SW 1271 (cell line): ENCODE measurements around the gene CDK9.

Source experiments
- DNase-seq, 2 experiments: peaks; one replicate each; lab custom pipeline; 2025; lab: John Stamatoyannopoulos, UW

CDK9 gene

DNA sequence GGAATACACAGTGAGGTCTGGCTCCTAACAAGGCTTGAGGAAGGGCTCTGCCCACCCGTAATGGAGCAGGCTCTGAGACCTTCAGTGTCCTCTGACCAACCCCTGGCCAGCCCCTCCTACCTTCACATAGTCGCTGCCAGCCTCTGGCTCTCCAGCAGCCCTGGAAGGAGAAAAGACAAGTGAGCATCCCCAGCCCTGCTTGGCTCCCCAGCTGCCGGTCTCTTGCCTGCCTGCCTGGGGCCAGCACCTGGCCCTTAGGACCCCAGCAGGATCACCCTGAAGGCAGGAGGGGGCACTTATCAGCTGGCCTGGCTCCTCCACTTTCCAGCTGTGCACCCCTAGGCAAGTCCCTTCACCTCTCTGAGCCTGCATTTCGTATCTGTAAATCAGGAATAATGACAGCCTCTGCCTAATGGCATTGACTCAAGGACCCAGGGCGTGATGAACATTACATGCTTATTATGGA lies 24.3 kb upstream of the CDK9 start:
- DNase-seq, result no peak

DNA sequence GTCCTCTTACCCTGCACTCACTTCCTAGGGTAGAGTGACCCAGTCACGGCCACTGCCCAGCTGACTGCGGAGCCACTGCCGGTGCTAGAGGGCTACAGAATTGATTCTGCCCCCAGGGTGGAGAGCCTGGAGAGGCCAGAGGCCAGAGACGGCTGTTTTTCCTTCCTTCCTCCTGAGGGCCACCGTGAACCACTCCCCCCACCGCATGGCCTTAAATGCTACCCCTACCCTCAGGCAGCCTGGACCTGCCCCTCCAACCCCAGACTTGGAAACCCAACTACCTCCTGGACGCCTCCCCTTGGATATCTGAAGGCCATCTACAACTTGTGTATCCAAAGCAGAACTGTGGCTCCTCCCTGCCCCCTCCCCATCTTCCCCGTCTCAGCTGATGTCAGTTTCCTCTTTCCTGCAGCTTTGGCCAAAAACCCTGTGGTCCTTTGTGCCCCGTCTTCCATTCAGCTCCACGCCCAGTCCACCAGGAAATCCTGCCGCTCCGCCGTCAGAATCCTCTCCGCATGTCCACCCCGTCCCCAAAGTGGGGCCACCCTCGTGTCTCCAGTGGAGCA lies 23.6 kb upstream of the CDK9 start:
- DNase-seq, result no peak

DNA sequence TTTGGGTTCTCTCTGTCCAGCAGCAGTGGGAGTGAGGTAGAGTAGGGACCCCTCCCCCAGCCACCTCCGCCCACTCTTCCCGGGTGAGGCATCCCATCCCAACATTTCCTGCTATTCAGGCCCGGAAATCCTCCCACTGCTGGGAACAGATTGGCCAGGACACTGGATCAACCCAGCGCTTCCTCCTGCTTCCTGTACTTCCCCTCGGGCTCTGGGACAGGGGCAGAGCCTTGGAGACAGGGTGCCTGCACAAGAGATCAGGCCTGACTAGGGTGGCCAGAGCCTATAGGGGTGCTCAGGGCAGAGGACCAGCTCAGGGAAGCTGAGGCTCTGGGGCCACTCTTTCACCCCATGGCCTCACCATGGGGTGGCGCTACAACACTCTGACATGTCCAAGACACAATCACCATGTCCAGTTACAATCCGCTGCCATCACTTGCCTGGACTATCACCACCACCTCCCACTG lies 21.9 kb upstream of the CDK9 start:
- peak in 1 of 2 experiments; percentile 26 for DNase-seq

DNA sequence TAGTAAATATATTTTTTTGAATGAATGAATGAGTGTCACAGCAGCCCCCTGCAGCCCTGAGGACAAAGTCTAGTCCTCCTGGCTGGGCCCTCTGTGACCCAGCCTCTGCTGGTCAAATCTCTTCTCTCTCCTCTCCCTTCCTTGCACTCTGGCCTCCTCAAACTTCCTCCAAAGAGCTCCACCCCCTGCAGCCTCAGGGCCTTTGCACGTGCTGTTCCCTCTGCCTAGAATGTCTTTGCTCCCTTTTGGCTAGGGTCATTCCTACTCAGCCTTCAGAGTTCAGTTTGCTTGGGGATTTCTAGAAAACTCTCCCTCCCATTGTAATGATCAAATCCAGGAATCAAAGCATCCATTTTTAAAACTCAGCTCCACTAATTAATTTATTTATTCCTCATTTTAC lies 20.4 kb upstream of the CDK9 start:
- no peak for DNase-seq

DNA sequence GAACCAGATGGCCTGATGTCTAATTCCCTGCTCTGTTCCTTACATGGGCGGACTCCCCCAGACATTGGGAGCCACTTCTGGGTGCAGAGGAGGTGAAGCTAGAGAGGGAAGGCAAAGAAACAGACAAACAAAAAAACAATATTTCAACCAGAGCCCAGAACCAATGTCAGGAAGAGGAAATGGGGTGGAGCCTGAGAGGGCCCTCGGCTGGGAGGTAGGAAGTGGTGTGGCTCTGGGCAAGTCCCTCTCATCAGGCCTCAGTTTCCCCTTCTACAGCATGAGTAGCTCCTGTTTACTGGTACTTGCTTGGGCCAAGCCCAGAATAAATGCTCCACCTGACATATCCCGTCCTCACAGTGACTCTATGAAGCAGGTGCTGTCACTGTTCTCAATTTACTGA lies 18.4 kb upstream of the CDK9 start:
- no peak for DNase-seq

DNA sequence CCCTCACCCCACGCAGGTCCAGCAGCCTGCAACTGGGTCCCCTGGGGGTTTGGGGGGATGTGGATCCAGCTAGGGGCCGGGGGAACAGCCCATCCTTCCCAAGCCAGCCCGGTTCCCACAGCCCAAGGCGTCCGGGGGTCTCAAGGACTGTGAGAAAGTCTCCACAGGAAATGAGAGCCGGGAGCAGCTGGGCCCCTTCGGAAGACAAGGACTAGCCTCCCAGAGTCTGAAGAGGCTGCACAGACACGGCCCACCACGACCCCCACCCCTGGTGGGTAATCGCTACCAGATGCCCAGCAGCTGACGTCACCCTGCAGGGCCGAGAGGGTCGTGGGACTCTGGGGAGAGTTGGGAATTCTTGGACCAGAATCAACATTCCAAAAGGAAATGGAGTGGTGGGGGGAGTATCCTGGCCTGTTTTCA lies 17.9 kb upstream of the CDK9 start:
- no peak for DNase-seq

DNA sequence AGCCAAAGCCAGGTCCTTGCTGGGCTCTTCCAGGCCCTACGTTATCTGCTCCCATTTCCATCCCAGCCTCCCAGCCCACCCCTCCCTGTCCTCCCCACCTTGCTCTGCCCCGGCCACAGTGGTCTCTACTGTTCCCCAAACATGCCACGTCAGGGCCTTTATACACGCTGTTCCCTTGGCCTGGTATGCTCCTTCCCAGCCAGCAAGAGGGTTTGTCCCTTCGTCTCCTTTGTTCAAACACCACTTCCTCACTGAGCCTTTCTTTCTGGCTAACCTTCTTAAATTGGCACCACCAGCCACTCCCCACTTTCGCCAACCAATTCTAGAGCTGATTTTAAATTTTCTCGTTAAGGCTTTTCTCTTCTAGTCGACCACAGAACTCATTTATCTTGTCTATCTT lies 17.1 kb upstream of the CDK9 start:
- no peak for DNase-seq

DNA sequence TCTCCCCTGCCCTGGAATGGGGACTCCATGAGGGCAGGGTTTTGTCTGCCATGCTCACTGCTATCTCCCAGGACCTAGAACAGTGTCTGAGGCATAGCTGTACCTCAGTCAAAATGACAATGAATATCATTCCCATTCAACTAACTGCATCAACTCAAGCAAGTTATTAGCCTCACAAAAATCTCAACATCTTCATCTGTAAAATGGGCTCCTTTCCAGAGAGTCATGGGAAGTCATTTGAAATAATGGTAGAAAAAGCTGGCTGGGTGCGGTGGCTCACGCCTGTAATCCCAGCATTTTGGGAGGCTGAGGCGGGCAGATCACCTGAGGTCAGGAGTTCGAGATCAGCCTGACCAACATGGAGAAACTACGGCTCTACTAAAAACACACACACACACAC lies 16.7 kb upstream of the CDK9 start:
- no peak for DNase-seq

DNA sequence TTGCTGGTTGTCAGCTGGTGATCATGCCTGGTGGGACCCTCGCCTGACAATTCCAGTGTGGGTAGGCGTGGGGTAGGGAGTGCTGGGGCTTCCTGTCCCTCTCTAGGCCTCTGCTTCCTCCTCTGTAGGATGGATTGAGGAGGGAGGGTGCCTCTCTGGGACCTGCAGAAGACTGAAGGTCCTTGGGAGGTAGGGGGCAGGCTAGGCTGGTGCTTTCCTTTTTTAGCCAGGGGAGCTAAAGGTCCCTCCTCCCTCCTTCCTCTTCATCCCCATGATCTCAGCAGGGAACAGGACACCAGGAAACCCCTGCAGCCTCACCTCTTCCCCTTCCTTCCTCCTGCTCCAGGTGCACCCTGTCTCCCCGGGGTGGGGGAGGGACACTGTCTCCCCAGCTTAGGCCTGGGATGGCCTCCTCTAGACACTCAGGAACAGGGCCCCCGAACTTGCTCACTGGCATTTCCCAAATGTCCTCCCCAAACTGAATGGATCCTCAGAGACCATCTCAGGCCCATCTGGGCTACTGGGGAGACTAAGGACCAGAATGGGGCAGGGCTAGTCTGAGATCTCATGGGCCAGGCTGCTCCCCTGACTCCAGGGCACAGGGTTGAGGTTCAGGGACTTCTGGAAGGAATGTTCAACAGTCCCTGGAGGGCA lies 15.8 kb upstream of the CDK9 start:
- DNase-seq, result no peak

DNA sequence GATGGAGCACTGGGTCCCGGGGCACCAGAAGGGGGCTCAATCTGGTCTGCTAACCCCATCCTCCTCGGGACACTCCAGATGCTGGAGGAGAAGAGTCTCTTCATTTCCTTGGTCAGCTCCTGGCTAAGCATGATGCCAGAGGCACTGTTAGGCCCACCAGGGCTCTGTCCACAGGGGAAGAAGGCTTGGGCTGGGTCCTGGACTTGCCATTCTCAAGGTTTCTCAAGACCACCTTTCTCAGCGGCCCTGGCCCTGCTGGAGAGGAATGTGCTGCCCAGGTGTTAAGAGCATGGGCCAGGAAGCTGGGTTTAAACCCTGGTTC lies 15.3 kb upstream of the CDK9 start:
- no peak for DNase-seq

DNA sequence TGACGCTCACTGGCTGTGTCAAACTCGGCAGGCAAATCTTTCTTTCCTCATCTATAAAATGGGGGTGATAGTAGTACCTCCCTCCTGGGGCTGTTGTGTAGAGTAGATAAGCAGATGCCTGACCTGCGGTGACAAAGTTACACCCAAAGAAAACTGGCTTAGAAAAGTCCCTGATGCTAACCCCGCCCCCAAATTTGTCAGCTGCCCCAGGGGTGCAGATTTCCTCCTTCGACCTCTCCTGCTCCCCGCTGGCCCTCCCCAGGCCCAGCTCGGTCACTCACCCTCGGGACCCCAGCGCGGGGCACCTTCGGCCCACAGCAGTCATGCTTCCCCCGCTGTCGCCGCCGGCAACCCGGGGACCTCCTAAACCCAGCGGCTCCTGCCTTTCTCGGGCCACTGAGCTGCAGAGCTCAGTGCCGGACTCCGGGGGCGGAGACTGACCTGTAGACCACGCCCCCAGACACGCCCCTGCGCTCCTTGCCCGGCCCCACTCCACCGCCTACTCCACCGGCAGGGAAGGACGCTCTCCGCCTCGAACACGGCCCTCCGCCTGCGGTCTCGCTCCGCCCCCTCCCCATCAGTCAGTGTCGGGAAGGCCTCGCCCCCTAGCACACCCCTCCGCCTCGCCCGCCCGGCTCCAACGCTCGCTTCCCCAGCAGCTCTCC lies 14.8 kb upstream of the CDK9 start:
- peak; percentile 91 to 97 for DNase-seq

DNA sequence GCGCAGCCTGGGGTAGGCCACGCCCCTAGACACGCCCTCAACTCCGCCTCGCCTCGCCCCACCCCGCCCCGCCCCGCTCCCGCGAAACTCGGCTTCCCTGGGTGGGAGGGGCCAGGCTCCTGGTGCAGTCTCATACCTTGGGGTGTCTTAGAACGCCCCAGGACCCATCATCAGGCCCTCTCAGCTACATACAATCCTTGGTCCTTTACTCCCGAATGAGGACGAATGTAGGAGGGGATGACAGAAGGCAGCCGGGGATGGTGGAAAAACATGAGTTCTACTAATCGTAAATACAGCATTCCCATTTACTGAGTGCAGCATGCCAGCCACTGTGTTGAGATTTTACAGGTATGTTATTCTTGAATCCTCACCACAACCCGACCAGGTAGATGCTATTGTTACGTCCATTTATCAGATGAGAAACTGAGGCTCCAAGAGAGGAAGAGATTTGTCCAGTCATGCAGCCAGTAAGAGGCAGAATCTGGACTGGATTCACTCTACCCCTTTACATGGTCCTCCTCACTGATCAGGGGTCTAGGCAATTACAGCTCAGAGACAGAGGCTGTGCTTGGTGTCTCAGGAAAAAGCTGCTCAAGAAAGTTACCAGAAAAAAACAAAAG lies 14.2 kb upstream of the CDK9 start:
- no peak for DNase-seq

DNA sequence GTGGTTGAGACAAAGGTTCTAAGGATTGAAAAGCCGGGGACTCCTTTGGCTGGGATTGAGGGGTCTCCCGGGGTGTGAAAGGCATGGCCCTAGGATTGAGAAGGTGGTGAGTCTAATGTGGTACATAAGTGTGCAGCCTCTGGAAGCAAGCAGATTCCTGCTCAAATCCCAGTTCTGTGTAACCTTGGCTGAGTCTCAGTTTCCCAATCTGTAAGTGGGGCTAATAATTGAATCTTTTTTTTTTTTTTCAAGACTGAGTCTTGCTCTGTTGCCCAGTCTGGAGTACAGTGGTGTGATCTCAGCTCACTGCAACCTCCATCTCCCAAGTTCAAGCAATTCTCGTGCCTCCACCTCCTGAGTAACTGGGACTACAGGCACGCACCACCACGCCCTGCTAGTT lies 13.2 kb upstream of the CDK9 start:
- DNase-seq, result no peak

DNA sequence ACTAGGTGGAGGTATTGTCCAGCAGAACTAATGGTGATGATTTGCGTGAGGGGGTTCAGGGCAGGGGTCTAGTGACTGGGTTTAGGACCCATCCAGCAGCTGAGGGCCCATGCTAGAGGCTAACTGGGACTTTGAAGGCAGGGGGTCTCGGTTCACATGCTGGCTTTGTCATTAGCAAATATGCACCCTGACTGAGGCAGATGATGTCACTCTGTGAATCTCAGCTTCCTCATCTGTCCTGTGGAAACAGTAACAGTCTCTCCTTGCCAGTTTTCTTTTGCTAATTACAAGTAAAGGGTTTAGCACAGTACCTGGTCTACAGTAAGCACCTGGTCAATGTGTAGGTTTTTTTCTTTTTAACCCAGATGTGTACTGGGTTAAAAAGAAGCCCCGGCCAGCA lies 12.6 kb upstream of the CDK9 start:
- no peak for DNase-seq

DNA sequence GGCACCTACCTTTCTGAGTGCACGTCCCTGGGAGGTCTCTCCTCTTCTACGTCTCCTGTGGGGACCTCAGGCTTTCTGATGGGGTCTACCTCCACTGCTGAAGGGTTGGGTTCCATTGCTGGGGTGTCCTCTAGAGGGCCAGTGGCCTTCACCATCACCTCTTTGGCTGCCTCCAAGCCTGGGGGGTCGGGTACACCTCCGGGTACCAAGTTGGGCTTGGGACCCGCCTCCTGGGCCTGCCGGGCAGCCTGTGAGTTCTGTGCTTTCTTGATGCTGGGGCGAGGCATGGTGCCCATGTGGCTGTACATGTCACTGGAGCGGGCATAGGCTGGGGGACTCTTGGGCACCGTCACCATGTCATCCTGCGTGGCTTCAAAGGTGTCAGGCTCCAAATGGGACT lies 11.9 kb upstream of the CDK9 start:
- DNase-seq, result no peak

DNA sequence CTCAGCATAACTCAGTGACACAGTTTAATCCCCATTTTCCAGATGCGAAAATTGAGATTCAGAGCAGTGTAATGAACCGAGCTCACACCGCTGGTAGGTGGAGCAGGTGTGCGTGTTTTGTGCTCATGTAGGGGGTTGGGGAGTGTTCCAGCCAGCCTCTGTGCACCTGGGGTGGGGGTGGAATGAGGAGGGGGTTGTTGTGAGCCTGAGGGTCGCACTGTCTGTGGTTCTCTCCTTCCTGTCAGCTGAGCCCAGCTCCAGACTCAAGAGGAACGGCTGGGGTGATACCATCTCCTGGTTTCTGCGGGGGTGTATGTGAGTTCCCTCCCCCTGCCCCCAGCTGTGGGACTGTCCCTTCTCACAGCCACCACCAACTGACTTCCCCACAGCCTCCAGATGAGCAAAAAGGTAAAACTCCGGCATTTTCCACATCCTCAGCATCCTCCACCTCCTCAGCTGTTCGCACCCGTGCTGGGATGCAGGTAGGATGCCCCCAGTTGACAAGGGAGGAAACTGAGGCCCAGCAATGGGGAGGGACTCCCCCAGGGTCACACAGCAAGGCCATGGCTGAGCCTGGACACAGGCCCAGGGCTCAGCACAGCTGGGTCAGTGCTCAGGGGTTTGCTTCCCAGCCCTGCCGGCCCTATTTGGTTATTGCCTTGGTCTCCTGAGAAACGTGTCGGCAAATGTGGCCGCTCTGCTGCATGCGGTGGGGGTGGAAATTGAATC lies 9.5 kb upstream of the CDK9 start:
- DNase-seq, result no peak

DNA sequence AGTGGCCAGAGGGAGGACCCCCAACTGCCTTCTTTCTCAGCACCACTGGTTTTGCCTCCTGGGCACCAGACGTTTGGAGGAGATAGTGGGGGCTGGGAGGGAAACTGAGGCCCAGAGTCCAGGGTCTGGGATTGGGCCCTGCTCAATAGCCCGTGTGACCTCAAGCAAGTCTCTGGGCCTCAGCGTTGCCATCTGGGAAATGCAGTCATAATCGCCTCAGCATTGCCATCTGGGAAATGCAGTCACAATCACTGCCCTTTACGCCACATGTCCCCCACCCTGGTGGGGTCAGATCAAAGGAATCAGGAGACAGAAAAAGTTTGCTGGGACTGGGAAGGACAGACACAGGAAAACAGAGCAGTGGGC lies 8.9 kb upstream of the CDK9 start:
- DNase-seq, result no peak

DNA sequence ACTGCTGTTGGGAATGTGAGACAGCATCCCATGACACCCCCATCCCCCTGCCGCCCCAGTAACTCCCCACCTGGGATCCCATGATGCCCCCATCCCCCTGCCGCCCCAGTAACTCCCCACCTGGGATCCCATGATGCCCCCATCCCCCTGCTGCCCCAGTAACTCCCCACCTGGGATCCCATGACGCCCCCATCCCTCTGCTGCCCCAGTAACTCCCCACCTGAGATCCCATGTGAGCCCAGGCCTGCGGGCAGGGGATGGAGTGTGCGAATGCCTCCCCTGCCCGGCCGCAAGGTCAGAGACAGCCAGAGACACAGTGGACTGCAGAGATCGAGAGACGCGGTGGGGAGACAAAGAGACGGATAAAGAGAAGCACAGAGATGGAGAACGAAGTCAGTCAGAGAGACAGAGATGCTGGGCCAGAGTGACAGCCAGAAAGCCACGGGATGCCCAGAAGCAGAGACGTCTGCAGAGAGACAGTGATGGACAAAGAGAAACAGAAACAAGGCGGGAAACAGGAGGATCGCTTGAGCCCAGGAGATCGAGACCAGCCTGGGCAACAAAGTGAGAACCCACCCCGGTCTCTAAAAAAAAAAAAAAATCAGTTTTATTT lies 8.4 kb upstream of the CDK9 start:
- no peak for DNase-seq

DNA sequence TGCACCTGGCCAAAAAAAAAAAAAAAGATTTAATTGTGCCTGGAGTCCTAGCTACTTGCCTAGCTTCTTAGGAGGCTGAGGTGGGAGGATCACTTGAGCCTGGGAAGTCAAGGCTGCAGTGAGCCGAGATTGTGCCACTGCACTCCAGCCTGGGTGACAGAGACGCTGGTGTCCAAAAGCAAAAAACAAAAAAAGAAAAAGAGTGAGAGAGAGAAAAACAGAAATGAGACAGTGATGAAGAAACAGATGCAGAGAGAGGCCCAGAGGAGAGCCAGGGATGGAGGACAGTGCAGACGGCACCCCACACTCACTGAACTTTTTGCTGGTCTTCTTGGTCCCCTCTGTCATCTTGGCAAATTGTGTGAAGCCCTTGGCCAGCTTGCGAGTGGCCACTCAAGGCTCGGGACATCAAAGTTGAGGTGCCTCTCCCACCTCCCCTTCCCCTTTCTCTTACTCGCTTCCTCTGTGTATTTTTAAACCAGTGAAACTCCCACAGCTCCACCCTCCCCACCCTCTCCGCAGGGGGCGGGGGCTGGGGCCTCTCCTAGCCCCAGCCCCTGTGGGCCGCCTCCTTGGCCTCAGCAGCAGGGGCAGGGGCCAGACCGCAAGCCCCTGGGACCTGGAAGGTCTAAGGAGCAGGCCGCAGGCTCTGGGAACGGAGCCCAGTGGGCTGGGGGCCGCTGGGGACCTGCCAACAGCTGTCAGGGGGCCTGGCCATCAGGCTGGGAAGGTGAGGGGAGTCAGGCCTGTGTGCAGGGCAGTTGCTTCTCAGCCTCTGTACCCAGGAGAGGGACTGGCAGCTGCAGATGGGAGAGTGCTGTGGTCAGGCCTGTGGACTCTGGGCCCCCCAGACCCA lies 7.3 kb upstream of the CDK9 start, which contains the start of gene SH2D3C:
SH2D3C (minus strand) TSS at position 387 of the 856 bp plus-strand sequence; CDS start at position 348, 39 bp downstream.
- DNase-seq, result no peak

DNA sequence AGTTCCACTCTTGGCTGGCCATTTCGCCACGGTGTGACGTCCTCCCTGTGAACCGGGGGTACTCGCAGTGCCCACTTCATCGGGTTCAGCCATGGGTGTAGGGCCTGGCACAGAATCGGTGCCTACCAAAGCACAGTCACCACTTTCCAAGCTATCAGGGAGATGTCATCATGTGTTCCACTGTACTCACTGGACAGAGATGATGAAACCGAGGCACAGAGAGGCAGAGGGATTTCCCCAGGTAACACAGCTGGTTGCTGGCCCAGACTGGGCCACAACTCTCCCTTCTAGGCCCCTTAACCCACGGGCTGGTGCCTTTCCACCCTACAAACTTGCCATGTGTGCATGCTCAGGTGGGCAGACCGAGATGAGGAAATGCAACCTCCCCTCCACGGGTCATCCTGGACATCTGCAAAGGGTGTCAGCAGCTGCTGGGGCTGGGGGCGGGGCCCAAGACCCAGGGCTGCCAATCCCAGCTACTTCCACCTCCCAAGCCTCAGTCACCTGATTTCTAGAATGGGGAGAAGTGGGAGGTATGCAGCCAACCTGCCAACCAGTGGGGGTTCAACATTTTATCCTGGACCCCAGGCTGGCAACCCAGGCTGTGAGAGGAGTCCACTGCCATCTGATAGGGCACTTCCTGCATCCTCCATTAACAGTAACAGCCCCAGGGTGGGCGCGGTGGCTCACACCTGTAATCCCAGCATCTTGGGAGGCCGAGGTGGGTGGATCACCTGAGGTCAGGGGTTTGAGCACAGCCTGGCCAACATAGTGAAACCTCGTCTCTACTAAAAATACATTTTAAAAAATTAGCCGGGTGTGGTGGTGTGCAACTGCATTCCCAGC lies 6.5 kb upstream of the CDK9 start:
- DNase-seq, result no peak
